HG03025 (cell line): ENCODE data around the gene CASP6.
A peak's percentile ranks its signal among the peaks of the same experiment; 100 is the strongest.
"Not testable (repeated sequence)": the region's sequence is repeated elsewhere in the genome, so short reads cannot be mapped to it uniquely, and the experiment has no call there.

Experiments
- ATAC-seq: cut with Tn5 transposase; IDR thresholded peaks from one replicate; pipeline ENCODE4 v1.9.1; 2021; ENCODE audit warnings: mild to moderate bottlenecking, moderate library complexity; ENCODE audit not compliant: unreplicated experiment, low FRiP score

CASP6 gene

DNA sequence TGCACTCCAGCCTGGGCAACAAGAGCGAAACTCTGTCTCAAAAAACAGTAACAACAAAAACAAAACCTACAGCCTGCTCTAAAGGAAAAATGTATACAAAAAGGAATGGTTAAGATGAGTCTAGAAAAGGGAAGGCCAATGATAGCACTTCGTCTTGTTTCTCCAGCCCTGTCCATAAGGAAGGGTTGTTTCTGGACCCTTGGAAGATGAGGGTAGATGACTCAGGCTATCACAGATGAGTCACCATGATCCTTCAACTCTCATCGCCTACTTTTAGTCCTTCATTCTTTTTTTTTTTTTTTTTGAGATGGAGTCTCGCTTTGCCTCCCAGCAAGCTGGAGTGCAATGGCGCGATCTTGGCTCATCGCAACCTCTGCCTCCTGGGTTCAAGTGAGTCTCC lies 17.8 kb upstream of the CASP6 start:
- ATAC-seq = no peak

DNA sequence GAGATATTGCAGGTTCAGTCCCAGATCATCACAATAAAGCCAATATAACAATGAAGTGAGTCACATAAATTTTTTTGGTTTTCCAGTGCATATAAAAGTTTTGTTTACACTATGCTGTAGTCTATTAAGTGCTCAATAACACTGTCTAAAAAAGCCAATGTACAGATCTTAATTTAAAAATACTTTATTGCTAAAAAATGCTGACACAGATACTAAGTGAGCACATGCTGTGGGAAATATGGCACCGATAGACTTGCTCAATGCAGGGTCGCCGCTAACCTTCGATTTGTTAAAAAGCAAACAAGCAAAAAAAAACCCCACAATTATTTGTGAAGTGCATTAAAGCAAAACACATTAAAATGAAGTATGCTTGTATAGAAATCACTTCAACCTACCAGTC lies 16.4 kb upstream of the CASP6 start:
- ATAC-seq = no peak

DNA sequence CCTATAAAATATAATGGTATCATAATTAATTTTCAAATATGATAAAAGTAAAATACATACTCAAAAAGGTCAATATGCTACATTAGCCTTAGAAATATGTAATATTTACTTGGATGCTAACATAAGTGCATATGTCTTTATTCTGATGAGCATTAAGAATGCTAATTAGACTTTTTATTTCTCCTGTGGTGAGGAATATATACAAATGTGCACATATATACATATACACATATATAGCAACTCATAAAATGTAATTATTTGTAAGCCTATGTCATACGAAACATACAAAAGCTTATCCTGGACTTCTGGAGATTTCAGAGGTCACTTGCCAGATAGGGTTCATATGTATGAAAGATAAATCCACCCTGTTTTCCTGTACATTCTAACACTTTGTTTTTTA lies 15.5 kb upstream of the CASP6 start:
- no peak for ATAC-seq

DNA sequence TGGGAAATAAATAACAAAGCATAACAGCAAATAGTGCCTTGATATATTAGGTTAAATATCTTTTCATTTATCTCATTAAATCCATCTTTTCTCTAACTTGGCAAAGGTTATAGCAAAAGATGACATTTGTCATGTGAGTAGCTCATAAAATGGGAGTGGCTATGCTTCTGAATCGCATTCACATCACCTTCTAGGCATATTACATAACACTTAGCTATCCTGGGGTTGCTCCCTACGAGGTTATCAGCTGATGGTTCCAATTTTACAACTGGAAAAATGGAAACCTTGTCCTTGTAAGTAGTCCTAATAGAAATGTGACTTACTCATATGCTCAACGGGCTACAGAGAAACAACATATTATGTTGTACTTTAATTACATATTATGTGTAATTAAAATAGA lies 10.3 kb upstream of the CASP6 start:
- ATAC-seq = no peak

DNA sequence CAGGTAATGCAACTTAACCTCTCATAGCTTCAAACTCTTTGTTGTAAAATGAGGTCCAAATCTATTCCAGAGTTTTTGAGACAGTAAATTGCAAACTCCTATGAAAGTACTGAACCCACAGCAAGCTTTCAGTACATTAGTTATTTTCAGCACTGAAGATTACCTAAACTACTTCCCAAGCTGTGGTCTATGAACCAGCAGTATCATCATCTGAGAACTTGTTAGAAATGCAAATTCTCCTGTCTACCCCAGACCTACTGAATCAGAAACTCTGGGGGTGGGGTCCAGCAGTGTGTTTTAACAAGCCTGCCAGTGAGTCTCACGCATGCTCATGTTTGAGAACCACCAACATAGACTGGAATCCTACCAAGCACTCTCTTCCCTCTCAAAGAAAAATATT lies 5.7 kb upstream of the CASP6 start:
- ATAC-seq = peak; percentile 97

DNA sequence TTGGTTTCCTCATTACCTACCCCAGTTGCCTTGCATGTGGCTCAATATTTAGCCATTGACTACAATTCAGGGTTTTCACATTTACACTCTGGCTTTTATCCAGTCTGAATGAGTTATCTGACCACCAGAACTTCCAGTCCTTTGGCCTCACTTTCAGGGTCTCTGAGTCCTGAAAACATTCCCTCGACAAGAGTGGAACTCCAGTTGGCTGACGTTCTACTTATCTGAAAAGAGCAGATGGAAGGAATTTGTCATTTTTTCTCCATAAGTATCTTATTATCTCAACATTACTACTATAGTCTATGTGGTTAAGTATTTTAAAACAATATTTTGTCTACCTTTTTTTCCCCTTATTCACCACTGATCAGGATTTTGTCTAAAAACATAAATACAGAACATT lies 5.2 kb upstream of the CASP6 start:
- ATAC-seq = no peak

DNA sequence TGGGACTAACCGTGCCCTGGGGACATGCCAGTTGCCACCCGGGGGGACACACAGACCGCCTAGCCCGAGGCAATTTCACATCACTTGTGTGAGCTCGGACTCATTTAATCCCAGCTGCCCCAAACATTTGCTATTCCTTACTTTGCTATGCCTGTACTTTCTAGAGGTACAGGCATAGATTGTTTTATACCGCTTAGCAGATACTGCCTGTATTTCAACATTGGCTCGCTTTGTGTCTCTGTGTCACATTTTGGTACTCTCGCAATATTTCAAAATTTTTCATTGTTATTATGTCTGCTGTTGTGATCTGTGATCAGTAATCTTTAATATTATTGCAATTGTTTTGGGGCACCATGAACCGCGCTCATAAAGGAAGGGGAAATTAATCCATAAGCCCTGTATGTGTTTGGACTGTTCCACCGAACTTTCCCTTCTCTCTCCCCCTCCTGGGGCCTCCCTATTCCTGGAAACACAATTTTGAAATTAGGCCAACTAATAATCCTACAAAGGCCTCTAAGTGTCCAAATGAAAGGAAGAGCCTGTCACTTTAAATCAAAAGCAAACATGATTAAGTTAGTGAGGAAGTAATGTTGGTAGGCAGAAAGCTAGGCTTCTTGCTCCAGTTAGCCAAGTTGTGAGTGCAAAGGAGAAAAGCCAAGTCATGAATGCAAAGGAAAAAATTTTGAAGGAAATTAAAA lies 568 bp upstream of the CASP6 start:
- ATAC-seq = no peak

DNA sequence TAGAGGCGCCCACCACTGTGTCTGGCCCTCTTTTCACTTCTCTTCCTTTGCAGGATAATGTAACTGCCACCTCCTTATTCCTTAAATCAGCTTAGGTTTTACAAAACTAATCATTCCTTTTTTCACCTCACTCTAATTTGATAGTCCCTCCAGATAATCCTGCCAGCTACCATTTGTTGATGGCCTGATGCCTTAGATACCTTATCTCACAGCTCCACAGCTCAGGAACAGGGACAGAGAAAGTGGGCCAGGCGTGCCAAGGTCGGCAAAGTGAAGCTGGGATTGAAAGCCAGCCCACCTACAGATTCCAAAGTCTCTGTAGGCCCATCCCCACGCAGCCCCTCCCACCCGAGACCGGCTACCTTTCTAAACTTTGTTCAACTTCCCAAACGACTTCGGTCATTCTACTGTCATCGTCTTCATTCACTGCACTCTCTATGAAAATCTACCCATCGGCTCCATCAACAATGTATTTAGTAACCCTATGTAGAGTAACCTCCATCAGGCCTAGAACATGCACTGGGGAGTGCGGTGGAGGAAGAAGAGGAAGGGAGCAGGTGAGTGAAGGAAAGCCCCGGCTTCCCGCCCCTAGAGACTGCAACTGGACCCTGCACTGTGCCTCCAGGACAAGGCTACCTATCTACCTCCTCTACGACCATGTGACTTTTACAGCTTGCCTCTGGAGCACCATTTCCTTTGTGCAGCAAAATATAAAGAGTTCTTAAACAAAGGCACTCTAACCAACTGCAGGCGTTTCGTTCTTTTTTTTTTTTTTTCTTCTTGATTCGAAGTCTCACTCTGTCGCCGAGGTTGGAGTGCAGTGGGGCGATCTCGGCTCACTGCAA lies 1.5 kb downstream of the CASP6 start:
- ATAC-seq = peak; percentile 0

DNA sequence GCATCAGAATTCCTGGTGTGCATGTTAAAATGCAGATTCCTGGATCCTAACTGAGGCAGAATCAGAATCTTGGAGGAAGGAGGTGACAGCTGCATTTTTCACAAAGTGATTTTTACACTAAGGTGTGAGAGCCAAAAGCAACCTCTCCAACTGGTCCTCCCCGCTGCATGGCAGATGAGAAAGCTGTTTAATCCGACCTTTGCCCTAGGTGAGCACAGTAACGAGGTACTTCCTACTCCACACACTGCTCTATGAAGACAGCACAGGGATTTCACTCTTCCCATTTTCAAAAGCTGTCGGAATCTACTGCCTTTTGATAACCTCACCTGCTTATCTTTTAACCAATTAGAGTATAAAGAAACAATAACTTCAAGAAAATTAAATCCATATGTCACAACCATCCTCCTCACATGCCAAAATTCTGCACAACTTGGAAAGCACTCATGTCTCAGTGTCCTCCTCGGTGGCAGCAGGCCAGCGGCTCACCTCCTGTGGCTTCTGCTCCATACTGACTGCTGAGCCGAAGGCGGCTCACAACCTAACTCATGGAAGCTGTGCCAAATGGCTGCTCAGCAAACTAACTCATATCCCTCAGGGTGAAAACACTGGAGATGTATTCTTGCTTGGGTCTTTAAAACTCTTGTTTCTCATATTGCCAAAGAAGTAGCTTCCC lies 3.6 kb downstream of the CASP6 start:
- no peak for ATAC-seq

DNA sequence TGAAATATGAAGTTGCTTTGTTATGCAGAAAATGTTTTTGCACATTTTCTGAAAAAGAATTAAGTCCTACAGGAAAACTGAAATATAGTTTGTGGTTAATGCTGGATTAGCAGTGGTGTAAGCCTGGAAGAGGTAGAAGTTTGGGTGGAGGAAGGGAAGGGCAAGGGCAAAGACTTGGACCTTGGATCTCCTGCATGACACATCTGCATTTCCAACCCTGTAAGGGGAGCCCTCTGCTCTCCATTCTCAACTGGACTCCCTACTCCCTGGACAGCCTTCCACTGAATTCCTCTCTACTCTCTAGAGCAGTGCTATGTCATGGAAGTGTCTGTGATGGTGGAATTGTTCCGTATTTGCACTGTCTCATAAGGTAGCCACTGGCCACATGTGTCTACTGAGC lies 4.6 kb downstream of the CASP6 start:
- ATAC-seq = no peak

DNA sequence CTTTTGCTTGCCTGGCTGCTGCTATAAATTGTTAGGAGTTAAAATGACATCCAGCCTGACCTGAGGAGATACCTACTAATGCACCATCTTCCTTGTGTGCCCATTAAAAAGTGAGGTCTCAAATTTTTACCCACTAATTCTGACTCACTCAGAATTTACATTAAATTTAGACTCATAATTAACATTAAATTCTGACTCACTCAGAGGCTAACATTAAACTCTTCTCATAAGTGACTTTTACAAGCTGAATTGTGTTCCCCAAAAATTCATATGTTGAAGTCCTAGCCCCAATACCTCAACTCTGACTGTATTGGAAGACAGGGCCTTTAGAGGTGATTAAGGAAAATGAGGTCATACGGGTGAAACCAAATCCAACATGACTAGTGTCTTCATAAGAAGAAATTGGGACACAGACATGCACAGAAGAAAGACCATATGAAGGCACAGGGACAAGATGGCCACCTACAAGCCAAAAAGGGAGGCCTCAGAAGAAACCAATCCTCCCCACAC lies 11.8 kb downstream of the CASP6 start:
- ATAC-seq = no peak

DNA sequence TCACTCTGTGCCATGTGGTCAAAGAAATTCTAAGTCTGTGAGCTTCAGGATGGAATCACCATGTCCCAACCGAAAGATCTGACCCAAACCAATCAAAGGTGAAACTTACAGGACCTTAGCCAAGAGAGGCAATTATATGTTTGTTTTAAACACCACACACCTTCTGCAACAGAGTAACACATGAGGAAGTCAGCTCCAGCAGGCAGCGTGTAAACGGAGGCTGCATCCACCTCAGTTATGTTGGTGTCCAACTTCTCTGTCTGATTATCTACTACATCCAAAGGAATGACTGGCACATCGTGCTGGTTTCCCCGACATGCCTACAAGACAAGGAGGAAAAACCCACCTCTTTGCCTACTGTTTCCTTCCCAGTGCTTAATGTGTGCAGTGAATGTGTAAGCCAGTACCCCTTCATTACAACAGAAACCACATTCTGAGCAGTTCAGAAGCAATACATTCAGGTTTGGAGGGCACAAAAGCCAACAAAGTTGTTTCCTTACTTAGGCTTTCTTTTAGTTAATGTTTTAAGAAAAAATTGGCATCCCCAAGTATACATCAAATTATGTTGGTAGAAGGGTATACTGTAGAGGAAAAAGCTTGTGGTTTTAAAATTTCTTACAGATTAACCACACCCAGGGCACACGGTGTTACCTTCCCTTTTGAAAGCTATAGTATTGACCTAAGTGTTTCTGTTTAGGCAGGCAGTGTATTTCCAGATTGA lies 12.4 kb downstream of the CASP6 start:
- ATAC-seq = peak; percentile 69

DNA sequence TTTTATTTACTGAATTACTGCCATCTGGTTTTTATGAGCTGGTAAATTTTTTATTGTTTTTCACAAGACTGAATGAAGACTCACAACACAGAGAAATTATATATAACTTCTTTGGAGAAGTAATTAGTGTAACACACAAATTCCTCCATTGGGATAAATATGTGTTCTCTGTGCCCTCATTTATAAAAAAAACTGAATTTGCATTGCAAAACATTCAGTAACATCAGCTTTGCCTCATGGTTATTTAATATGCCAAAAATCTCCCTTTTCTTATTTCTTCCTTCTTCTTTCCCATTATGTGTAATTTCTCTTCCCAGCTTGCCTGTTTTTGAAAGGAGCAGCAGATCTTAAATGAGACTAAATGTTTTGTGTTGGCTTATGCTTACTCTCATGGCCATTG lies 18.5 kb downstream of the CASP6 start:
- no peak for ATAC-seq

DNA sequence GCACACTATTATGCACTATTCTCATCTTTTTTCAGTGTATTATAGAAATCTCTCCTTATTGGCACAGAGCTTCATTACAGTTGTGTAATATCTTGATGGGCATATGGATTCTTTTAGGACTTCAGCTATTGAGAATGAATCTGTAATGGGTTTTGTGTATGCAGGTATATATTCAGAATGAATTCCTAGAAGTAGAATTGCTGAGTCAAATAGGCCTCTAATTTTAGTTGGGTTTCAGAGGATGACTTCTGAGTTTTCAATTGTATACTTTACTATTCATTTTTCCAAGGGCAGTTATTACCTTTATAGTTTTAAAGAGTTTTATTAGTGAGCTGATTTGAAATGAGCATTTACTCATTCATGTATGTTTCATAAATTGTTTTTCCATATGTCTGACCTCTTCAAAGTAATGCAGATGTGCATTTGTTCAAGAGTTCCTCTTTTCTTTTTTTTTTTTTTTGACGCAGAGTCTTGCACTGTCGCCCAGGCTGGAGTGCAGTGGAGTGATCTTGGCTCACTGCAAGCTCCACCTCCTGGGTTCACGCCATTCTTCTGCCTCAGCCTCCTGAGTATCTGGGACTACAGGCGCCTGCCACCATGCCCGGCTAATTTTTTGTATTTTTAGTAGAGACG lies 19.5 kb downstream of the CASP6 start:
- no peak for ATAC-seq

DNA sequence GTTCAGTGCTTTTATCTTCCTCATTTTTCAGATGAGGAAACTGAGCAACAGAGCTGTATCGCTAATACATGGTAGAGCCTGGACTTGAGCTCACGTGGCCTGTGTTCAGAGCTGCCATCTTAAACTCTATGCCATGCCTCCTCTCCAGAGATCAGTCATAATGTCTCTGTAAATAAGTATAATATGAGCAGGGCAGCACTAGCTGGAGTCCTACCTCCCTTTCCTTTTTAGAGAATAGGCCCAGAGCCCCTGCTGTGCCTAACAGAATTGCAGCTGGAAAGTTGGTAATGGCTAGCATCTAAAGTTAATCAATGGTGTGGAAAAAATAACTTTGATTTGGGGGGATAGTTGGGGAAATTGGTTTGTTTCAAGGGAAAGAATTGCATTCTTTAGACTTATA lies 20.4 kb downstream of the CASP6 start:
- ATAC-seq = no peak

DNA sequence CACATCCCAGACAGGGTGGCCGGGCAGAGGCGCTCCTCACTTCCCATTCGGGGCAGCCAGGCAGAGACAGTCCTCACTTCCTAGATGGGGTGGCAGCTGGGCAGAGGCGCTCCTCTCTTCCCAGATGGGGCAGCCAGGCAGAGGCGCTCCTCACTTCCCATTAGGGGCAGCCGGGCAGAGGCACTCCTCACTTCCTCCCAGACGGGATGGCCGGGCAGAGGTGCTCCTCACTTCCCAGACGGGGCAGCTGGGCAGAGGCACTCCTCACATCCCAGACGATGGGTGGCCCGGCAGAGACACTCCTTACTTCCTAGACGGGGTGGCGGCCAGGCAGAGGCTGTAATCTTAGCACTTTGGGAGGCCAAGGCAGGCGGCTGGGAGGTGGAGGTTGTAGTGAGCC lies 24.3 kb downstream of the CASP6 start:
- not testable (repeated sequence) for ATAC-seq

DNA sequence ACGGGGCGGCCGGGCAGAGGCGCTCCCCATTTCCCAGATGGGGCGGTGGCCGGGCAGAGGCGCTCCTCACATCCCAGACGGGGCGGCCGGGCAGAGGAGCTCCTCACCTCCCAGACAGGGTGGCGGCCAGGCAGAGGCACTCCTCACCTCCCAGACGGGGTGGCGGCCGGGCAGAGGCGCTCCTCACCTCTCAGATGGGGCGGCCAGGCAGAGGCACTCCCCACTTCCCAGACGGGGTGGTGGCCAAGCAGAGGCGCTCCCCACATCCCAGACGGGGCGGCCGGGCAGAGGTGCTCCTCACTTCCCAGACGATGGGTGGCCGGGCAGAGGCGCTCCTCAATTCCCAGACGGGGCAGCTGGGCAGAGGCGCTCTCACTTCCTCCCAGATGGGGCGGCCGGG lies 24.8 kb downstream of the CASP6 start:
- ATAC-seq = not testable (repeated sequence)

DNA sequence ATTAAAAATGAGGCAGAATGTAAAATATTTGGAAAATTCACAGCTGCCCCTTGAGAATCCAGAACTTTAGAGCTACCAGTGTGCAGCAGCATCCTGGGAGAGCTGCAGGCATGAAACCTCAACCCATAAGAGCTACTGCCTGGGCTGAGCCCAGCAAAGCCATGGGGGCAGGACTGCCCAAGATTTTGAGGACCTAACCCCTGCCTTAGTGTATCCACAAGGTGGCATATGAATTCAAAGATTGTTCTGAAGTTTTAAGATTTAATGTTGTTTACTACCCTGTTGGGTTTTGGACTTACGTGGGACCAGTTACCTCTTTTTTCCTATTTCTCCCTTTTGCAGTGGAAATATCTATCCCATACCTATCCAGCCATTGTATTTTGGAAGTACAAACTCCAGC lies 26.4 kb downstream of the CASP6 start:
- ATAC-seq = no peak

DNA sequence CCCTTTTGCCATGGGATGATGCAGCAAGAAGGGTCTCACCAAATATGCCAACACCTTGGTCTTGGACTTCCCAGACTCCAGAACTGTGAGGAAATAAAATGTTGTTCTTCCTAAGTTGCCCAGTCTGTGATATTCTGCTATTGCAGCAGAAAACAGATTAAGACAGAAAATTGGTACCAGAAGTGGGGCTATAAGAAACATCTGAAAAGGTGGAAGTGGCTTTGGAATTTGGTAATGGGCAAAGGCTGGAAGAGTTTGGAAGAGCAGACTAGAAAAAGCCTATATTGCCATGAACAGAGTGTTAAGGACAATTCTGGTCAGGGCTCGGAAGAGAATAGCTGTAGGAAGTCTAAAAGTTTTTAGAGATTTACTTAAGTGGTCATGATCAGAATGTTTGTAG lies 27.4 kb downstream of the CASP6 start:
- ATAC-seq = no peak

DNA sequence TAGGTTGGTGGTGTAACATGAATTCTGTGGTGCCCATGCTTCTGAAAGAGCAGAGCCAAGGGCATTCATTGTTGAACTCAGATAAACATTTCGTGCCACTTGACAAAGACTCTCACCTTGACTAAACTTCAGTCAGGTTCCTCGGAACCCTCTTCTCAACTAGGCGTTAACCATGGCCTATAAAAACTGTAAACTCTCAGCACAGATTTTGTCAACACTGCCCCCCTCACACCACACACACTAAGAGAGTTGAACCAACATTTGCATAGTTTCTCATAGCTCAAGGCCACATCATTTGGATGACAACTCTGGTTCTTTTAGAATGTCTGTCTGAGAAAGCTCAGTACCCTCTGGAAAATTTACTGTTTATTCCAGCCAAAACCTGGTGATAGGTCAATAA lies 28.1 kb downstream of the CASP6 start:
- no peak for ATAC-seq
